GM12878 (cell line): ENCODE measurements around the gene GREM1. TPM values are rescaled to one million over a fixed set of nuclear protein-coding genes. Genes with fewer than 3 reads are reported as not detected.

Experiments used
- ATAC-seq: fragments of 200-7000 bp; cut with Tn5 transposase; 3 replicates; pipeline ENCODE4 v1.9.1; 2020; ENCODE audit warnings: mild to moderate bottlenecking, moderate library complexity
- BruUV-seq: library from RNA; stranded (reverse); fragments of 400-500 nt; replicated peaks from 2 replicates; lab custom pipeline; 2021; lab: Mats Ljungman, UMichigan
- CTCF ChIA-PET: fragments of 300-600 bp; sonication (Branson Sonifier 250); formaldehyde crosslinking; extraction: SDS; loops from one replicate; lab custom pipeline; 2021; ENCODE audit warnings: inconsistent platforms; lab: Yijun Ruan, JAX
- POLR2A ChIA-PET: fragments of 350-600 bp; formaldehyde crosslinking; extraction: SDS; loops from one replicate; lab custom pipeline; 2021; ENCODE audit warnings: inconsistent platforms; lab: Charles Lee
- RAD21 ChIA-PET: fragments of 300-600 bp; sonication (Branson Sonifier 250); formaldehyde crosslinking; loops from one replicate; lab custom pipeline; 2023; ENCODE audit warnings: antibody characterized with exemption; ENCODE audit not compliant: unreplicated experiment; lab: Charles Lee
- SMC1A ChIA-PET: fragments of 300-600 bp; sonication (Branson Sonifier 250); formaldehyde crosslinking; loops from one replicate; lab custom pipeline; 2023; ENCODE audit not compliant: unreplicated experiment, uncharacterized antibody; lab: Charles Lee
- DNase-seq: peaks from one replicate; pipeline ENCODE4 v3.0.0-alpha.2; 2011; ENCODE audit warnings: low read depth, low spot score
- FAIRE-seq: peaks from 3 replicates; lab custom pipeline; 2011; peaks lifted over from hg19 to GRCh38; lab: Jason Lieb, UNC
- H2AFZ ChIP-seq: 2 replicates; pipeline ENCODE4 v1.6.0; 2011; ENCODE audit warnings: low read depth, low read length, control low read depth; ENCODE audit not compliant: control insufficient read depth
- H3K27ac ChIP-seq: 2 replicates; pipeline ENCODE4 v1.5.1; 2011; ENCODE audit warnings: control low read depth; ENCODE audit not compliant: control insufficient read depth, insufficient read depth
- H3K27me3 ChIP-seq, 2 experiments: replicated peaks in 1 of 2; 2 replicates each; pipeline versions ENCODE4 v1.6.0 to v1.6.1; 2011; ENCODE audit warnings: low read length in 1 of 2; ENCODE audit not compliant: control insufficient read depth in 2 of 2, insufficient read depth in 2 of 2
- H3K36me3 ChIP-seq, 2 experiments: 2 replicates each; pipeline ENCODE4 v1.5.1; 2011; ENCODE audit warnings: low read length in 1 of 2; ENCODE audit not compliant: control insufficient read depth in 2 of 2, insufficient read depth in 2 of 2
- H3K4me1 ChIP-seq: 2 replicates; pipeline ENCODE4 v1.6.1; 2011; ENCODE audit warnings: mild to moderate bottlenecking, low read length, moderate library complexity, mixed read lengths; ENCODE audit not compliant: control insufficient read depth, insufficient read depth
- H3K4me2 ChIP-seq: 2 replicates; pipeline ENCODE4 v1.6.0; 2011; ENCODE audit warnings: control low read depth; ENCODE audit not compliant: control insufficient read depth, insufficient read depth
- H3K4me3 ChIP-seq: fragments of 200-600 bp; sonication (generic); 2 replicates; pipeline ENCODE4 v1.5.1; 2016
- H3K79me2 ChIP-seq: 2 replicates; pipeline ENCODE4 v1.6.0; 2011; ENCODE audit warnings: low read length; ENCODE audit not compliant: control insufficient read depth, insufficient read depth
- H3K9ac ChIP-seq: 2 replicates; pipeline ENCODE4 v1.8.0; 2011; ENCODE audit warnings: low read length, control low read depth, mixed read lengths; ENCODE audit not compliant: control insufficient read depth, insufficient read depth
- H3K9me3 ChIP-seq: replicated peaks from 3 replicates; pipeline ENCODE4 v1.5.1; 2011; ENCODE audit warnings: mild to moderate bottlenecking, low read length; ENCODE audit not compliant: control insufficient read depth, insufficient read depth
- H4K20me1 ChIP-seq: 2 replicates; pipeline ENCODE4 v1.6.0; 2011; ENCODE audit not compliant: control insufficient read depth, insufficient read depth
- BMI1 ChIP-seq: fragments of 450-650 bp; IDR thresholded peaks from 2 replicates; pipeline ENCODE4 v1.6.1; 2016; ENCODE audit warnings: mild to moderate bottlenecking, moderate library complexity, borderline replicate concordance
- JUNB ChIP-seq: IDR thresholded peaks from 2 replicates; pipeline ENCODE4 v1.6.1; 2016; ENCODE audit warnings: antibody characterized with exemption, mild to moderate bottlenecking
- NFIC ChIP-seq: IDR thresholded peaks from 2 replicates; pipeline ENCODE4 v1.6.1; 2012; ENCODE audit warnings: low read depth, mild to moderate bottlenecking, inconsistent platforms, low read length, moderate library complexity
- RUNX3 ChIP-seq: IDR thresholded peaks from 2 replicates; pipeline ENCODE4 v1.6.1; 2012; ENCODE audit warnings: low read length, inconsistent platforms
- SMC3 ChIP-seq: IDR thresholded peaks from 2 replicates; pipeline ENCODE4 v1.6.1; 2011; ENCODE audit warnings: low read length, improper control_type of control experiment, borderline replicate concordance
- SREBF2 ChIP-seq: IDR thresholded peaks from 2 replicates; pipeline ENCODE4 v1.6.1; 2012; ENCODE audit warnings: mild to moderate bottlenecking, low read length
- ZNF207 ChIP-seq: fragments of 450-650 bp; IDR thresholded peaks from 2 replicates; pipeline ENCODE4 v1.6.1; 2014; ENCODE audit warnings: antibody characterized with exemption, mild to moderate bottlenecking, borderline replicate concordance
- ZNF687 ChIP-seq: fragments of 450-650 bp; IDR thresholded peaks from 2 replicates; pipeline ENCODE4 v1.6.1; 2017; ENCODE audit warnings: mild to moderate bottlenecking, moderate library complexity
- WGBS: methylation state at CpG from one replicate; pipeline ENCODE4 v1.1.6; 2016; ENCODE audit warnings: low lambda C conversion rate; ENCODE audit not compliant: insufficient replicate concordance, insufficient coverage; ENCODE audit errors: missing lambda C conversion rate; 5-methylcytosine and 5-hydroxymethylcytosine counted together
- in situ Hi-C: fragments of 300-500 bp; cut with MboI; formaldehyde crosslinking; loops from 9 replicates; pipeline ENCODE4 v1.14.3; 2018; ENCODE audit warnings: mixed read lengths
- intact Hi-C: fragments of 100-400 bp; cut with micrococcal nuclease; formaldehyde crosslinking; loops from one replicate; pipeline ENCODE4 v1.14.2; 2022; ENCODE audit not compliant: unreplicated experiment
- polyA plus RNA-seq, 11 experiments: library from polyadenylated mRNA; depleted of rRNA in 4 of 11; unstranded in 6 of 11; stranded (reverse) in 5 of 11; fragments of >200 nt; fragmentation: Nextera tagmentation in 4 of 11; fragmentation: Illumina TruSeq in 1 of 11; extraction: Ambion mirVana in 4 of 11; extraction: Trizol in 1 of 11; gene quantifications; 1 replicate in 1 of 11; 2 replicates in 10 of 11; pipeline versions ENCODE4 v1.2.1 to v1.2.3, GENCODE V29; 2011 to 2016; ENCODE audit warnings: inconsistent platforms in 2 of 11, missing spikeins in 2 of 11, low read depth in 1 of 11
- total RNA-seq, 4 experiments: library from RNA; depleted of rRNA in 3 of 4; stranded (reverse); fragments of >200 nt in 3 of 4; fragmentation: Illumina TruSeq in 1 of 4; extraction: Trizol in 1 of 4; gene quantifications; 2 replicates each; pipeline versions ENCODE4 v1.2.1 to v1.2.3, GENCODE V29; 2013 to 2021
- TF ChIP-seq, protein P1 (sequence below): IDR thresholded peaks from 2 replicates; pipeline ENCODE4 v1.6.1; 2011; ENCODE audit warnings: borderline replicate concordance, low read depth, mild to moderate bottlenecking, moderate library complexity, mixed read lengths, low read length; ENCODE audit not compliant: insufficient read depth; ENCODE audit errors: extremely low read length

GREM1 gene
- total and polyA plus RNA-seq, 10 of the 15 experiments (the other 5 are each of a cell fraction or from before 2014, with no cell fraction given), result 0.08 to 0.36 (median 0.08) TPM; not detected in 7

DNA sequence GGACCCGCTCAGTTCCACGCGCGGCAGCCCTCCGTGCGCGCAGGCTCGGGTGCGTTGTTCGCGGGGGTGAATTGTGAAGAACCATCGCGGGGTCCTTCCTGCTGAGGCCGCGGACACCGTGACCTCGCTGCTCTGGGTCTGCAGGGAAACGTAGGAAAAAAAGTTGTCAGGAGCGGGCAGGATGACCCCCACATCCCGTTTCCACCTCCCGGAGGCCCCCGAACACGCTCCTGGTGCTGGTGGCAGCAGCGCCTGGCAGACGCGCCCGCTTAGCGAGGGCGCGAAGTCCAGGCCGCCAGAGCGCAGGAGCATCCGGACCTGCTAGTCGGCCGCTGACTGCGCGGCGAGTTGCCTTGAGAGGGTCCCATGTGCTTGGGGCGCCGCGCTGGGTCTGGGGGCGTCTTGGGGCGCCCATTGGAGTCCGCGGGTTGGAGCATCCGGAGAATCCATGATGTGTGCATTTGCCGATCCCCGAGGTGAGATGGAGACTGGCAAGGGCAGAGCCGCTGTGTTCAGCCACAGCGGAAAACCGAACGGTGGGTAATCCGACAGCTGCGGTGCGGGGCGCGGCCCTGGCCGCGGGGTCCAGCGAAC lies 520 bp downstream of the GREM1 start:
- Histone ChIP-seq H3K9ac (no peak overlapping the region), H4K20me1 (no peaks in the 10 kb centered on the region), H2AFZ (no peak overlapping the region), H3K27ac (no peak overlapping the region), H3K9me3 (no peaks in the 10 kb centered on the region; the same call in 2 of the 3 replicates), H3K4me1 (peaks cover 22% of the 10 kb centered on the region), H3K27me3 (peaks cover 19 to 33% of the 10 kb centered on the region in 2 experiments), H3K4me3 (no peak overlapping the region), H3K4me2 (peak overlapping the region; percentile 15; the same call in 1 of the 2 replicates), H3K36me3 (no peaks in the 10 kb centered on the region), H3K79me2 (no peaks in the 10 kb centered on the region)
- ChIA-PET SMC1A (no interaction called here), CTCF (no interaction called here), RAD21 (no interaction called here), POLR2A (no interaction called here)
- 44% methylated on average over 45 of the region's 60 CpGs for WGBS
- DNase-seq (no peak), FAIRE-seq (no peak), ATAC-seq (no peak)
- in situ Hi-C loops (no loop called here), intact Hi-C loops (no loop called here)
- TF ChIP-seq RUNX3 (no peak), JUNB (no peak), SMC3 (no peak)
- BruUV-seq, result no TSS peak

GRCh38 chr15:32718821-32719716 lies 1.3 kb downstream of the GREM1 start:
- Histone ChIP-seq H2AFZ (no peak overlapping the region), H3K9me3 (no peaks in the 10 kb centered on the region; the same call in 2 of the 3 replicates), H3K36me3 (no peaks in the 10 kb centered on the region), H3K9ac (no peak overlapping the region), H3K27me3 (peaks cover 19 to 33% of the 10 kb centered on the region in 2 experiments), H3K4me1 (peaks cover 27% of the 10 kb centered on the region), H3K4me3 (no peak overlapping the region), H3K4me2 (peak overlapping the region; percentile 15), H3K79me2 (no peaks in the 10 kb centered on the region), H4K20me1 (no peaks in the 10 kb centered on the region), H3K27ac (no peak overlapping the region)
- in situ Hi-C loops, result no loop called here
- no TSS peak for BruUV-seq
- ChIA-PET POLR2A (no interaction called here), SMC1A (no interaction called here), RAD21 (no interaction called here), CTCF (no interaction called here)
- intact Hi-C loops, result no loop called here
- no peak for DNase-seq
- FAIRE-seq, result no peak
- no peak; the same call in 2 of the 3 replicates for ATAC-seq
- WGBS, result 29% methylated on average over 58 of the region's 70 CpGs
- TF ChIP-seq BMI1, result no peak
- TF ChIP-seq ZNF687, result no peak
- TF ChIP-seq, protein P1, sequence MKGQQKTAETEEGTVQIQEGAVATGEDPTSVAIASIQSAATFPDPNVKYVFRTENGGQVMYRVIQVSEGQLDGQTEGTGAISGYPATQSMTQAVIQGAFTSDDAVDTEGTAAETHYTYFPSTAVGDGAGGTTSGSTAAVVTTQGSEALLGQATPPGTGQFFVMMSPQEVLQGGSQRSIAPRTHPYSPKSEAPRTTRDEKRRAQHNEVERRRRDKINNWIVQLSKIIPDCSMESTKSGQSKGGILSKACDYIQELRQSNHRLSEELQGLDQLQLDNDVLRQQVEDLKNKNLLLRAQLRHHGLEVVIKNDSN, result no peak
- no peak for TF ChIP-seq SREBF2
- TF ChIP-seq NFIC, result no peak
- TF ChIP-seq ZNF207, result no peak
